Loucy (cell line): Measurements from ENCODE around the gene IGF2BP2.

Source experiments
- H2AFZ ChIP-seq: fragments of 200-600 bp; sonication (generic); 2 replicates; pipeline ENCODE4 v1.6.0; 2016; ENCODE audit warnings: antibody characterized with exemption, mild to moderate bottlenecking, low read length, moderate library complexity
- H3F3A ChIP-seq: fragments of 200-600 bp; 2 replicates; pipeline ENCODE4 v1.6.0; 2016; ENCODE audit warnings: antibody characterized with exemption, low read depth, mild to moderate bottlenecking
- H3K27me3 ChIP-seq: fragments of 200-600 bp; sonication (generic); 2 replicates; pipeline ENCODE4 v1.6.1; 2014; ENCODE audit warnings: low read length, mild to moderate bottlenecking; ENCODE audit not compliant: insufficient read depth, poor library complexity, severe bottlenecking
- H3K36me3 ChIP-seq: fragments of 200-600 bp; sonication (generic); 2 replicates; pipeline ENCODE4 v1.6.1; 2016; ENCODE audit warnings: low read length; ENCODE audit not compliant: insufficient read depth
- H3K4me1 ChIP-seq: fragments of 200-600 bp; sonication (generic); 2 replicates; pipeline ENCODE4 v1.5.1; 2014; ENCODE audit warnings: low read length, mild to moderate bottlenecking; ENCODE audit not compliant: insufficient read depth, poor library complexity, severe bottlenecking
- H3K4me2 ChIP-seq: fragments of 200-600 bp; sonication (generic); 2 replicates; pipeline ENCODE4 v1.6.0; 2014; ENCODE audit warnings: antibody characterized with exemption, low read length, low read depth, mild to moderate bottlenecking; ENCODE audit not compliant: poor library complexity, severe bottlenecking
- H3K4me3 ChIP-seq: fragments of 200-600 bp; sonication (generic); 2 replicates; pipeline ENCODE4 v1.5.1; 2014; ENCODE audit warnings: low read length, mild to moderate bottlenecking, mixed read lengths; ENCODE audit not compliant: poor library complexity, severe bottlenecking
- H3K79me2 ChIP-seq: fragments of 200-600 bp; sonication (generic); 2 replicates; pipeline ENCODE4 v1.6.1; 2014; ENCODE audit warnings: low read length; ENCODE audit not compliant: insufficient read depth
- H3K9ac ChIP-seq: fragments of 200-600 bp; sonication (generic); 2 replicates; pipeline ENCODE4 v1.6.0; 2014; ENCODE audit warnings: mild to moderate bottlenecking, low read depth, low read length, moderate library complexity; ENCODE audit not compliant: poor library complexity, severe bottlenecking
- H3K9me2 ChIP-seq: fragments of 200-600 bp; sonication (generic); replicated peaks from 2 replicates; pipeline ENCODE4 v1.6.1; 2016; ENCODE audit warnings: low read depth, low read length, mixed read lengths
- H3K9me3 ChIP-seq: fragments of 200-600 bp; sonication (generic); 2 replicates; pipeline ENCODE4 v1.6.1; 2014; ENCODE audit warnings: mild to moderate bottlenecking, antibody characterized with exemption, low read length, low read depth; ENCODE audit not compliant: insufficient read depth
- H4K20me1 ChIP-seq: fragments of 200-600 bp; sonication (generic); 2 replicates; pipeline ENCODE4 v1.6.0; 2014; ENCODE audit warnings: antibody characterized with exemption, low read length, mild to moderate bottlenecking; ENCODE audit not compliant: insufficient read depth, poor library complexity, severe bottlenecking
- CTCF ChIP-seq: fragments of 200-600 bp; sonication (generic); conservative IDR thresholded peaks from 2 replicates; pipeline ENCODE4 v1.5.1; 2014; ENCODE audit warnings: mild to moderate bottlenecking, antibody characterized with exemption, low read length
- EZH2phosphoT487 ChIP-seq: fragments of 200-600 bp; IDR thresholded peaks from 2 replicates; pipeline ENCODE4 v1.6.1; 2018; ENCODE audit warnings: antibody characterized with exemption, mild to moderate bottlenecking, moderate library complexity, borderline replicate concordance

IGF2BP2 gene

GRCh38 chr3:185764980-185765370 is 59.9 kb downstream of the IGF2BP2 start:
- Histone ChIP-seq H3K9ac (no peak overlapping the region), H3K79me2 (no peaks in the 10 kb centered on the region), H3F3A (0 out of 2 replicates have a peak, but pooled peaks cover 4% of the 10 kb centered on the region), H3K36me3 (no peaks in the 10 kb centered on the region), H4K20me1 (no peaks in the 10 kb centered on the region), H3K4me1 (no peaks in the 10 kb centered on the region), H3K9me2 (no peaks in the 10 kb centered on the region), H3K4me2 (no peak overlapping the region), H3K27me3 (no peaks in the 10 kb centered on the region), H2AFZ (no peak overlapping the region), H3K4me3 (no peak overlapping the region), H3K9me3 (no peaks in the 10 kb centered on the region)
- TF ChIP-seq EZH2phosphoT487 (no peak), CTCF (no peak)

GRCh38 chr3:185764163-185764979 is 60.5 kb downstream of the IGF2BP2 start:
- H3K4me3 ChIP-seq = no peak overlapping the region
- H3K9ac ChIP-seq = no peak overlapping the region
- H3K9me2 ChIP-seq = no peaks in the 10 kb centered on the region
- no peak overlapping the region; the same call in 1 of the 2 replicates for H2AFZ ChIP-seq
- no peaks in the 10 kb centered on the region for H3K9me3 ChIP-seq
- no peaks in the 10 kb centered on the region for H4K20me1 ChIP-seq
- H3K27me3 ChIP-seq = no peaks in the 10 kb centered on the region
- TF ChIP-seq CTCF = no peak
- no peak for TF ChIP-seq EZH2phosphoT487
- no peak overlapping the region for H3K4me2 ChIP-seq
- no peaks in the 10 kb centered on the region for H3K79me2 ChIP-seq
- no peaks in the 10 kb centered on the region for H3K36me3 ChIP-seq
- no peaks in the 10 kb centered on the region for H3K4me1 ChIP-seq
- H3F3A ChIP-seq = 0 out of 2 replicates have a peak, but pooled peaks cover 4% of the 10 kb centered on the region

DNA sequence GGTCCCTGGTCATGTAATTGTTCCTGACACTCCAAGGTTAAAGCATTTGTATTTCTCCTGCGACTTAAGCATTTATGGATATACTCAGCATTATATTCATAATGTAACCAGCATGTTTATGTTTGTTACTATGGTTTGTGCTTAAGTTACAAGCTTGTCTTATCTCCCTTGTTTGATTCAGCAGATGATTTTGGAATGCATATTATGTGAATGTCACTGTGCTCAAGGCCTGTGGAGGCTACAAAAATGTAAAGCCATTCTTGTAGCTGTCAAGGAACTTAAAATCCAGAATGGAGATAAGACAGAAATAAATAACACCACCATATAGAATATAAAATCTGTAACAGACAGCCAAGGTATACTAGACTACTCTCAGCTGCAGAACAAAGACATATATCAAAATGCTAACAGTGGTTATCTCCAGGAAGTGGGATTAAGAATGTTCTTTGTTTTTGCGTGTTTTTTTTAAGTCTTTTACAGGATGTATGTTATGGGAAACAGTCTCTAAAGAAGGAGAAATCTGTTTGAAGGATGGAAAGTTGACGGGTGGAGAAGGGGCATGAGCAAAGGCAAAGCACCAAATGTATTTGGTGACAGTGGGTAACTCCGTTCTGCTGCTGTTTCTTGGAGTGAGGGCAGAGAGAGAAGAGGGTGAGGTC is 61.4 kb downstream of the IGF2BP2 start:
- Histone ChIP-seq H3K27me3 (no peaks in the 10 kb centered on the region), H3K36me3 (no peaks in the 10 kb centered on the region), H3K4me1 (no peaks in the 10 kb centered on the region), H2AFZ (0 out of 2 replicates have a peak overlapping the region, but pooled peaks have one; percentile 69), H4K20me1 (no peaks in the 10 kb centered on the region), H3K9ac (no peak overlapping the region), H3F3A (0 out of 2 replicates have a peak, but pooled peaks cover 4% of the 10 kb centered on the region), H3K4me3 (no peak overlapping the region), H3K79me2 (no peaks in the 10 kb centered on the region), H3K9me2 (no peaks in the 10 kb centered on the region), H3K9me3 (no peaks in the 10 kb centered on the region), H3K4me2 (no peak overlapping the region)
- TF ChIP-seq CTCF (no peak), EZH2phosphoT487 (no peak)
